K562 (cell line): Measurements from ENCODE around the gene NINL. TPM values are rescaled to one million over a fixed set of nuclear protein-coding genes. Genes with fewer than 3 reads are reported as not detected.
A peak's percentile ranks its signal among the peaks of the same experiment; 100 is the strongest.

Experiments used
- ATF2 ChIP-seq: sonication (generic); formaldehyde crosslinking; IDR thresholded peaks from 2 replicates; pipeline ENCODE4 v1.8.1; 2022; ENCODE audit warnings: missing genetic modification reagents
- BHLHE40 ChIP-seq: IDR thresholded peaks from 2 replicates; pipeline ENCODE4 v1.6.1; 2011; ENCODE audit warnings: low read length, improper control_type of control experiment
- CBX8 ChIP-seq: fragments of 200-600 bp; sonication (generic); IDR thresholded peaks from 2 replicates; pipeline ENCODE4 v1.6.1; 2012; ENCODE audit warnings: borderline replicate concordance, mixed run types, low read depth, mild to moderate bottlenecking, moderate library complexity, mixed read lengths, low read length, control low read depth, inconsistent platforms; ENCODE audit not compliant: poor library complexity, severe bottlenecking; ENCODE audit errors: extremely low read depth
- CC2D1A ChIP-seq: fragments of 450-650 bp; IDR thresholded peaks from 2 replicates; pipeline ENCODE4 v1.6.1; 2017; ENCODE audit warnings: mild to moderate bottlenecking
- CTBP1 ChIP-seq: fragments of 450-650 bp; IDR thresholded peaks from 2 replicates; pipeline ENCODE4 v1.6.1; 2016; ENCODE audit warnings: borderline replicate concordance
- DACH1 ChIP-seq: fragments of 450-650 bp; IDR thresholded peaks from 2 replicates; pipeline ENCODE4 v1.6.1; 2018; ENCODE audit not compliant: partially characterized antibody
- ETS1 ChIP-seq: conservative IDR thresholded peaks from 2 replicates; pipeline ENCODE4 v1.6.1; 2011; ENCODE audit warnings: low read depth, mild to moderate bottlenecking, low read length; ENCODE audit not compliant: control insufficient read depth
- GABPA ChIP-seq: fragments of 200-800 bp; sonication (Bioruptor generic); conservative IDR thresholded peaks from 2 replicates; pipeline ENCODE4 v1.6.1; 2016; ENCODE audit warnings: low read depth, missing genetic modification characterization, missing compliant biosample characterization
- HDAC1 ChIP-seq, 2 experiments: fragments of 450-650 bp; IDR thresholded peaks; 2 replicates each; pipeline ENCODE4 v1.6.1; 2016 to 2017; ENCODE audit warnings: inconsistent platforms in 1 of 2, mild to moderate bottlenecking in 1 of 2, moderate library complexity in 1 of 2
- HDAC8 ChIP-seq: fragments of 450-650 bp; IDR thresholded peaks from 2 replicates; pipeline ENCODE4 v1.6.1; 2016; ENCODE audit warnings: mild to moderate bottlenecking, missing genetic modification characterization, moderate library complexity, missing compliant biosample characterization
- KAT7 ChIP-seq: sonication (generic); formaldehyde crosslinking; IDR thresholded peaks from 2 replicates; pipeline ENCODE4 v1.8.0; 2022; ENCODE audit warnings: missing genetic modification reagents, mild to moderate bottlenecking, borderline replicate concordance
- MTA3 ChIP-seq: fragments of 450-650 bp; formaldehyde crosslinking; IDR thresholded peaks from 2 replicates; pipeline ENCODE4 v1.6.1; 2017; ENCODE audit warnings: mild to moderate bottlenecking, borderline replicate concordance
- NCOR1 ChIP-seq: fragments of 450-650 bp; IDR thresholded peaks from 2 replicates; pipeline ENCODE4 v1.6.1; 2016; ENCODE audit warnings: mild to moderate bottlenecking, moderate library complexity
- SMAD1 ChIP-seq: fragments of 150-350 bp; IDR thresholded peaks from 2 replicates; pipeline ENCODE4 v1.6.1; 2014; ENCODE audit warnings: low read length, low read depth; ENCODE audit not compliant: partially characterized antibody
- TAF15 ChIP-seq: fragments of 200-400 bp; formaldehyde crosslinking; IDR thresholded peaks from 2 replicates; pipeline ENCODE4 v1.6.1; 2017; ENCODE audit warnings: mild to moderate bottlenecking, low read depth, low read length, moderate library complexity
- TARDBP ChIP-seq: fragments of 450-650 bp; IDR thresholded peaks from 2 replicates; pipeline ENCODE4 v1.6.1; 2016
- TRIM24 ChIP-seq, 2 experiments: fragments of 450-650 bp; IDR thresholded peaks; 2 replicates each; pipeline ENCODE4 v1.6.1; 2016
- WHSC1 ChIP-seq: IDR thresholded peaks from one replicate; pipeline ENCODE4 v1.6.1; 2012; ENCODE audit warnings: low read length, control low read depth, inconsistent platforms
- ZBTB7A ChIP-seq: IDR thresholded peaks from 2 replicates; pipeline ENCODE4 v1.6.1; 2011; ENCODE audit warnings: low read depth, mild to moderate bottlenecking, low read length, moderate library complexity, borderline replicate concordance; ENCODE audit not compliant: control insufficient read depth
- ZC3H4 ChIP-seq: sonication (generic); formaldehyde crosslinking; IDR thresholded peaks from 2 replicates; pipeline ENCODE4 v1.9.0; 2021; ENCODE audit warnings: missing genetic modification reagents, borderline replicate concordance
- ZFP36 ChIP-seq: fragments of 150-350 bp; IDR thresholded peaks from 2 replicates; pipeline ENCODE4 v1.6.1; 2018; ENCODE audit warnings: low read length, low read depth; ENCODE audit not compliant: partially characterized antibody
- ZNF282 ChIP-seq: sonication (generic); formaldehyde crosslinking; IDR thresholded peaks from 2 replicates; pipeline ENCODE4 v1.8.1; 2023; ENCODE audit warnings: missing genetic modification reagents
- ZNF324 ChIP-seq: fragments of 250-450 bp; sonication (Bioruptor Pico); IDR thresholded peaks from 2 replicates; pipeline ENCODE4 v1.4.0; 2020; ENCODE audit warnings: mild to moderate bottlenecking
- ZNF398 ChIP-seq: fragments of 250-450 bp; sonication (Bioruptor Pico); IDR thresholded peaks from 2 replicates; pipeline ENCODE4 v1.8.0; 2021; ENCODE audit warnings: moderate library complexity, mild to moderate bottlenecking, inconsistent platforms
- ZNF77 ChIP-seq: fragments of 250-450 bp; sonication (Bioruptor Pico); IDR thresholded peaks from 2 replicates; pipeline ENCODE4 v1.5.0; 2020
- ZNF785 ChIP-seq: fragments of 250-450 bp; sonication (Bioruptor Pico); IDR thresholded peaks from 2 replicates; pipeline ENCODE4 v1.4.0; 2020; ENCODE audit warnings: mild to moderate bottlenecking
- ZZZ3 ChIP-seq: fragments of 450-650 bp; IDR thresholded peaks from 2 replicates; pipeline ENCODE4 v1.6.1; 2016; ENCODE audit warnings: antibody characterized with exemption, mild to moderate bottlenecking, moderate library complexity
- polyA plus RNA-seq, 8 experiments: library from polyadenylated mRNA; depleted of rRNA in 4 of 8; stranded (reverse) in 5 of 8; unstranded in 3 of 8; fragments of >200 nt; fragmentation: Nextera tagmentation in 2 of 8; fragmentation: Illumina TruSeq in 1 of 8; extraction: Ambion mirVana in 2 of 8; extraction: Trizol in 1 of 8; gene quantifications; 2 replicates each; pipeline versions ENCODE4 v1.2.1 to v1.2.3, GENCODE V29; 2011 to 2014; ENCODE audit warnings: inconsistent platforms in 1 of 8, missing spikeins in 1 of 8
- total RNA-seq, 7 experiments: library from RNA; depleted of rRNA in 6 of 7; stranded (reverse); fragments of >200 nt in 6 of 7; fragmentation: Illumina TruSeq in 2 of 7; extraction: Trizol in 2 of 7; gene quantifications; 2 replicates each; pipeline versions ENCODE4 v1.2.1 to v1.2.3, GENCODE V29; 2011 to 2021; ENCODE audit warnings: low replicate concordance in 1 of 7

Gene NINL
- total and polyA plus RNA-seq, 9 of the 15 experiments (the other 6 are each of a cell fraction or from before 2014, with no cell fraction given), result 0.03 to 0.22 (median 0.05) TPM; not detected in 5

GRCh38 chr20:25623736-25624499, 38.6 kb upstream of the NINL start, which contains the start of gene NANP (continued):
- TF ChIP-seq CC2D1A (no peak), TAF15 (no peak), ZNF324 (CRISPR knock-in tag) (no peak), NCOR1 (no peak), ETS1 (no peak), ZBTB7A (no peak), ZNF398 (CRISPR knock-in tag) (no peak), CBX8 (no peak), HDAC8 (tag) (no peak), HDAC1 (IDR thresholded peaks at IDR 0.05) (0 out of 4 replicates have a peak, but pooled peaks of 1 of the 2 experiments have one; percentile 11), DACH1 (no peak), ZNF785 (CRISPR knock-in tag) (no peak), ZZZ3 (no peak), ZNF77 (CRISPR knock-in tag) (no peak), ZC3H4 (CRISPR knock-in tag) (no peak), ZFP36 (no peak), GABPA (peak; percentile 54), ZNF282 (CRISPR knock-in tag) (no peak), CTBP1 (peak; percentile 45; the same call in 1 of the 2 replicates), SMAD1 (peak; percentile 7), TARDBP (no peak; the same call in 1 of the 2 replicates), ATF2 (CRISPR knock-in tag) (no peak), BHLHE40 (peak; percentile 86), WHSC1 (no peak), MTA3 (no peak), KAT7 (CRISPR knock-in tag) (no peak; the same call in 1 of the 2 replicates), TRIM24 (IDR thresholded peaks at IDR 0.05) (no peak)
